NCI-H69 (cell line): ENCODE data around the gene GSTM2.

Experiments used
- DNase-seq: peaks from one replicate; lab custom pipeline; 2025; lab: John Stamatoyannopoulos, UW

GSTM2 gene

DNA sequence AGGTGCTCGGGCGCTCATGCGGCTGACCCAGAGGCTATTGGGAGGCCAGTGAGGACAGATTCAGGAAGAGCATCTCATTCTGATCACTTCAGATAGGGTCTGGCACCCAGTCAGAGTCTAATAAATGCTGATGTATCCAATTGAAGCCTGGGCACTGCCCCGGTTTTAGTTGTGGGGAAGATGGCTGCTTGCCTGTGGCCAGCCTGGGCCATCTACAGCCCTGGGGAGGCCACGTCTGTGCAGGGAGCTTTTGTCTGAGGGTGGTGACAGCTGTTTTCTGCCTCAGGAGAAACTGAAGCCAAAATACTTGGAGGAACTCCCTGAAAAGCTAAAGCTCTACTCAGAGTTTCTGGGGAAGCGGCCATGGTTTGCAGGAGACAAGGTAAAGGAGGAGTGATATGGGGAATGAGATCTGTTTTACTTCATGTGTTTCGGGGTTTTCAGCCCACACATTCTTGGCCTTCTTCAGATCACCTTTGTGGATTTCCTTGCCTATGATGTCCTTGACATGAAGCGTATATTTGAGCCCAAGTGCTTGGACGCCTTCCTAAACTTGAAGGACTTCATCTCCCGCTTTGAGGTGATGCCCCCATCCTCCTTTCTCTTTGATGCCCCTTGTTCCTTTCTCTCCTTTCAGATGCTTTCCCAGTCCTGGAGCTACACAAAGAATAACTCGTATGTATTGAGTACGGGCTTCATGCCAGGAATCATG lies 47.0 kb downstream of the GSTM2 start:
- DNase-seq = no peak

- DNase-seq = no peak
These were observed 48.3 kb downstream of the GSTM2 start for GRCh38 chr1:109716121-109716520.

DNA sequence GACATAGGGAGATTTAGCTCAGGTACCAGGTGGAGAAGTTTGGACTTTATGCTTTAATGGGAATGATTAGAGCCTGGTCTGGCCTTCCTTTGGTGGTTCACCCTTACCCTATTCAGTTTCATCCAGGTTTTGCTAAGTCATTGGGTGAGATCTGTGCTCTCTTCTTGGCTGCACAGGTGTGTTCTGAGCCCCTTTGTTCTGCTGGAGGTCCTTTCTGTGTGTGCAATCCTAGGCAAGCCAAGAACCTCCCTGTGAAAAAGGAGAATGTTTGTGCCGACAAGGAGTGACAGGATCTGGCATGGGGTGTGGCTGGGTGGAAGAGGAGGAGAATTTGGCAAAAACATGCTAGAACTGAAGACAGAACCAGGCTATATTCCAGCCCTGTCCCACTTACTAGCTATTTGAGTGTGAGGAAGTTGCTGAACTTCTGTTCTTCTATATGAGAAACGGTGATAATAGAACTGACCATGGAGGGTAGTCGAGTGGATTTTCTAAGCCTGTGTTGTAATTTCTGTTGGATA lies 48.8 kb downstream of the GSTM2 start:
- DNase-seq = no peak

DNA sequence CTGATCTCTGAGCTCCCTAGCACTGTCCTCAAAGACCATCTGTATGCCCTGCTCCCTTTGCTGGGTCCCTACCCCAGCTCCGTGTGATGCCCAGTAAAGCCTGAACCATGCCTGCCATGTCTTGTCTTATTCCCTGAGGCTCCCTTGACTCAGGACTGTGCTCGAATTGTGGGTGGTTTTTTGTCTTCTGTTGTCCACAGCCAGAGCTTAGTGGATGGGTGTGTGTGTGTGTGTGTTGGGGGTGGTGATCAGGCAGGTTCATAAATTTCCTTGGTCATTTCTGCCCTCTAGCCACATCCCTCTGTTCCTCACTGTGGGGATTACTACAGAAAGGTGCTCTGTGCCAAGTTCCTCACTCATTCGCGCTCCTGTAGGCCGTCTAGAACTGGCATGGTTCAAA lies 49.9 kb downstream of the GSTM2 start:
- DNase-seq = no peak

- DNase-seq = no peak
These were observed 50.6 kb downstream of the GSTM2 start for GRCh38 chr1:109718495-109718894.

- DNase-seq = no peak
These were observed 51.5 kb downstream of the GSTM2 start for GRCh38 chr1:109719337-109719837.

GRCh38 chr1:109721042-109721441 lies 53.2 kb downstream of the GSTM2 start:
- DNase-seq = no peak

DNA sequence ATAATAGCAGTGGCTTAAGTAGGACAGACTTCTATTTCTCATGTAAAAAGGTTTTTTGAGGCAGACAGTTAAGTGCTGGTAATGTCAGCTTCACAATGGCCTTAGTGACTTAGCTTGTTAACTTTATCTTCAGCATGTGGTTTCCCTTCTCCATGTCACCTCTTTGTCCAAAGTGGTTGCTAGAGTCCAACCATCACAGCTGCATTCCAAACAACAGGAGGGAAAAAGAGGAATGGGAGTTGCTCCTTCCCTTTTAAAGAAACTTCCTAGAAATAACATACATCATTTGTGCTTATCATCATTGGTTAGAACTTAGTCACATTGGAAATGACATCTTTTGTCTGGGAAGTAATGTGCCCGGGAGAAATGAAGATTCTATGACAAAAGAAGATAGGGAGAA lies 54.1 kb downstream of the GSTM2 start:
- DNase-seq = no peak

GRCh38 chr1:109722908-109723691 lies 55.2 kb downstream of the GSTM2 start:
- no peak for DNase-seq
